ENCODE results near the gene TAAR9. TPM values are rescaled to one million over a fixed set of nuclear protein-coding genes. Genes with fewer than 3 reads are reported as not detected.

TAAR9 gene
- not detected for total RNA-seq (2013)
- polyA plus RNA-seq (not detected), polyA minus RNA-seq (not detected in 2 replicates), total RNA-seq (0 to 0.35 (median 0) reads per million in 11 experiments)

- Mint-ChIP-seq H3K4me1 (peaks cover 5% of the 10 kb centered on the region), H3K36me3 (no peaks in the 10 kb centered on the region), H3K27ac (no peak within 1 kb of the TSS), H3K27me3 (ENCODE audit: low read depth in 3 of 3) (peaks cover 6 to 24% (median 7%) of the 10 kb centered on the region in 3 donors), H3K9me3 (peaks cover 3 to 9% (median 5%) of the 10 kb centered on the region in 7 donors), H3K4me3 (no peak within 1 kb of the TSS)
- no peak within 1 kb of the TSS for H3K4me3 ChIP-seq (replicated peaks in 1 of 3; ENCODE audit: low read depth in 2 of 3, low read length in 3 of 3)
- TF ChIP-seq, protein P1, sequence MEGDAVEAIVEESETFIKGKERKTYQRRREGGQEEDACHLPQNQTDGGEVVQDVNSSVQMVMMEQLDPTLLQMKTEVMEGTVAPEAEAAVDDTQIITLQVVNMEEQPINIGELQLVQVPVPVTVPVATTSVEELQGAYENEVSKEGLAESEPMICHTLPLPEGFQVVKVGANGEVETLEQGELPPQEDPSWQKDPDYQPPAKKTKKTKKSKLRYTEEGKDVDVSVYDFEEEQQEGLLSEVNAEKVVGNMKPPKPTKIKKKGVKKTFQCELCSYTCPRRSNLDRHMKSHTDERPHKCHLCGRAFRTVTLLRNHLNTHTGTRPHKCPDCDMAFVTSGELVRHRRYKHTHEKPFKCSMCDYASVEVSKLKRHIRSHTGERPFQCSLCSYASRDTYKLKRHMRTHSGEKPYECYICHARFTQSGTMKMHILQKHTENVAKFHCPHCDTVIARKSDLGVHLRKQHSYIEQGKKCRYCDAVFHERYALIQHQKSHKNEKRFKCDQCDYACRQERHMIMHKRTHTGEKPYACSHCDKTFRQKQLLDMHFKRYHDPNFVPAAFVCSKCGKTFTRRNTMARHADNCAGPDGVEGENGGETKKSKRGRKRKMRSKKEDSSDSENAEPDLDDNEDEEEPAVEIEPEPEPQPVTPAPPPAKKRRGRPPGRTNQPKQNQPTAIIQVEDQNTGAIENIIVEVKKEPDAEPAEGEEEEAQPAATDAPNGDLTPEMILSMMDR (IDR thresholded peaks at IDR 0.05): no peak
- H3K27me3 ChIP-seq (ENCODE audit: control insufficient read depth in 2 of 2, insufficient read depth in 2 of 2, low read length in 2 of 2): peaks cover 3 to 14% of the 10 kb centered on the region in 2 donors
- H3K9me3 ChIP-seq (replicated peaks in 1 of 2; ENCODE audit: control insufficient read depth in 1 of 2, insufficient read depth in 1 of 2, low read length in 2 of 2): no peaks in the 10 kb centered on the region
- H3K36me3 ChIP-seq (replicated peaks in 1 of 2; ENCODE audit: control insufficient read depth in 1 of 2, insufficient read depth in 2 of 2, low read length in 2 of 2): no peaks in the 10 kb centered on the region
- no peaks in the 10 kb centered on the region for H4K20me1 ChIP-seq (ENCODE audit: insufficient read depth, low read length)
- intact Hi-C loops (cut with micrococcal nuclease): no loop called here
- no peak for DNase-seq
- no peak within 1 kb of the TSS for H3K9ac ChIP-seq (ENCODE audit: insufficient read depth, low read length, poor library complexity, severe bottlenecking)
- no peaks in the 10 kb centered on the region for H3K79me2 ChIP-seq (ENCODE audit: insufficient read depth, low read length)
- H3K4me1 ChIP-seq (ENCODE audit: control insufficient read depth in 1 of 2, insufficient read depth in 2 of 2, low read length in 2 of 2): no peaks in the 10 kb centered on the region
- H3K27ac ChIP-seq (ENCODE audit: low read depth in 1 of 2, low read length in 2 of 2): no peak within 1 kb of the TSS
- H3K4me2 ChIP-seq (replicated peaks; ENCODE audit: extremely low read depth, low read length, poor library complexity, severe bottlenecking): no peak within 1 kb of the TSS
- WGBS (ENCODE audit: insufficient coverage): 100% methylated on average over 3 of the region's 4 CpGs
- no peak within 1 kb of the TSS for H2AFZ ChIP-seq (ENCODE audit: insufficient read depth, low read depth, low read length, poor library complexity, severe bottlenecking)
These were observed at the start of gene TAAR9 for GRCh38 chr6:132537977-132538376. Gene TAAR9 (plus strand): TSS chr6:132538277. CDS start chr6:132538290, 13 bp downstream.

DNA sequence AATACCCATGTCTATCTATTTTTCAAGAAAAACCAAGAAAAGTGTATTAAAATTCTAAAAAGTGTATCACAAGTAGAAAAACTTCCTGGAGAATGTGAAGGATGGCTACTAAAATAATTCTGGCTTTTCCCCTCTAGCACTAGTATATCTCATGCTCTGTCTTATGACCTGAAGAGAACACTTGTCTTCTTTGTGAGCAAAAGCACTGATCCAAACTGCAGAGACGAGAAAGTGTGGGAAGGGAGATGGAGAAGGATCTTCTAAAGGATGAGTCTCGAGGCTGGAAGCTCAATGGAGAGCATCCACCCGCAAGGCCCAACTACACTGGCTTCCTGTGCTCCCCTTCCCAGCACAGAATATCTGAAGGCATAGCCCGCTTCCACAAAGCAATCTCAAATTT lies 48.7 kb upstream of the TAAR9 start:
- peak overlapping the region in 2 of 7 donors; percentile 1 to 42 for H3K27ac Mint-ChIP-seq
- peaks cover 100% of the 10 kb centered on the region for H3K79me2 ChIP-seq (ENCODE audit: insufficient read depth, low read length)
- H3K9ac ChIP-seq (ENCODE audit: insufficient read depth, low read length, poor library complexity, severe bottlenecking): no peak overlapping the region
- H3K9me3 Mint-ChIP-seq: peaks cover 0 to under 1% (median 0%) of the 10 kb centered on the region in 7 donors
- TF ChIP-seq, protein P1 (IDR thresholded peaks at IDR 0.05): no peak
- peak overlapping the region in 1 of 2 donors; percentile 81 for H3K27ac ChIP-seq (ENCODE audit: low read depth in 1 of 2, low read length in 2 of 2)
- H3K4me3 Mint-ChIP-seq: peak overlapping the region in 1 of 2 donors; percentile 3
- peak overlapping the region in 1 of 3 experiments; percentile 7 for H3K4me3 ChIP-seq (replicated peaks in 1 of 3; ENCODE audit: low read depth in 2 of 3, low read length in 3 of 3)
- H3K27me3 ChIP-seq (ENCODE audit: control insufficient read depth in 2 of 2, insufficient read depth in 2 of 2, low read length in 2 of 2): no peaks in the 10 kb centered on the region
- no peaks in the 10 kb centered on the region for H3K27me3 Mint-ChIP-seq (ENCODE audit: low read depth in 3 of 3)
- peaks cover 100% of the 10 kb centered on the region for H4K20me1 ChIP-seq (ENCODE audit: insufficient read depth, low read length)
- H3K36me3 ChIP-seq (replicated peaks in 1 of 2; ENCODE audit: control insufficient read depth in 1 of 2, insufficient read depth in 2 of 2, low read length in 2 of 2): peaks cover 14 to 45% of the 10 kb centered on the region in 2 donors
- H3K9me3 ChIP-seq (replicated peaks in 1 of 2; ENCODE audit: control insufficient read depth in 1 of 2, insufficient read depth in 1 of 2, low read length in 2 of 2): no peaks in the 10 kb centered on the region
- H3K4me1 Mint-ChIP-seq: peaks cover 10% of the 10 kb centered on the region
- H3K4me2 ChIP-seq (replicated peaks; ENCODE audit: extremely low read depth, low read length, poor library complexity, severe bottlenecking): peak overlapping the region; percentile 44
- WGBS (ENCODE audit: insufficient coverage): 83% methylated on average over 1 of the region's 4 CpGs
- no peak for DNase-seq
- peaks cover 32 to 50% of the 10 kb centered on the region in 2 donors for H3K36me3 Mint-ChIP-seq
- no peak overlapping the region for H2AFZ ChIP-seq (ENCODE audit: insufficient read depth, low read depth, low read length, poor library complexity, severe bottlenecking)
- intact Hi-C loops (cut with micrococcal nuclease): no loop called here
- peaks cover 25 to 34% of the 10 kb centered on the region in 2 donors for H3K4me1 ChIP-seq (ENCODE audit: control insufficient read depth in 1 of 2, insufficient read depth in 2 of 2, low read length in 2 of 2)

Measured in CD14-positive monocyte (primary cell).